AG09309 (cell line): ENCODE data around the gene RFPL4A.

Experiments
- DNase-seq: peaks from one replicate; pipeline ENCODE4 v3.0.0-alpha.2; 2010; ENCODE audit warnings: low read depth
- H3K4me3 ChIP-seq: 2 replicates; pipeline ENCODE4 v1.5.1; 2011; ENCODE audit warnings: mild to moderate bottlenecking, low read depth, low read length, moderate library complexity; ENCODE audit not compliant: control insufficient read depth
- CTCF ChIP-seq: IDR thresholded peaks from 2 replicates; pipeline ENCODE4 v1.5.1; 2011; ENCODE audit warnings: mild to moderate bottlenecking, low read depth, low read length, inconsistent platforms; ENCODE audit not compliant: insufficient read depth, control insufficient read depth; ENCODE audit errors: missing control alignments

The RFPL4A gene

GRCh38 chr19:55777528-55777927 is 18.6 kb downstream of the RFPL4A start:
- no peak overlapping the region for H3K4me3 ChIP-seq
- no peak for DNase-seq

GRCh38 chr19:55778331-55778730 is 19.4 kb downstream of the RFPL4A start:
- no peak for DNase-seq
- TF ChIP-seq CTCF: no peak
- no peak overlapping the region for H3K4me3 ChIP-seq

More at GRCh38 chr19:55777528-55777927, 18.6 kb downstream of the RFPL4A start:
- TF ChIP-seq CTCF: no peak

DNA sequence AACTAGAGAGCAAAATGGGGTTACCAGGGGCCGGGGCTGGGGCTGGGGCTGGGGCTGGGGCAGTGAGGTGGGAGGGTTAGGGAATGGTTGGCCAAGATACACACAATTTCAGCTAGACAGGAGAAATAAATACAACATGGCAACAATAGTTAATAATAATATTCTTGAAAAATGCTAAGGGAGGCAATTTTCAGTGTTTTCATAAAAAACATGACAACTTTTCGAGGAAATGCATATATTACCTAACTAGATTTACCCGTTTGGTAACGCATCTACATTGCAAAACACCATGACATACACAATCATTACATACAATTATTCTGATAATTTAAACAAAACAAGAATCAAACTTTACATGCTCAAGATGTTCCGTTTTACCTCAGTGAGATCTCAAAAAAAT is 22.2 kb downstream of the RFPL4A start:
- no peak overlapping the region for H3K4me3 ChIP-seq
- no peak for DNase-seq
- no peak for TF ChIP-seq CTCF

DNA sequence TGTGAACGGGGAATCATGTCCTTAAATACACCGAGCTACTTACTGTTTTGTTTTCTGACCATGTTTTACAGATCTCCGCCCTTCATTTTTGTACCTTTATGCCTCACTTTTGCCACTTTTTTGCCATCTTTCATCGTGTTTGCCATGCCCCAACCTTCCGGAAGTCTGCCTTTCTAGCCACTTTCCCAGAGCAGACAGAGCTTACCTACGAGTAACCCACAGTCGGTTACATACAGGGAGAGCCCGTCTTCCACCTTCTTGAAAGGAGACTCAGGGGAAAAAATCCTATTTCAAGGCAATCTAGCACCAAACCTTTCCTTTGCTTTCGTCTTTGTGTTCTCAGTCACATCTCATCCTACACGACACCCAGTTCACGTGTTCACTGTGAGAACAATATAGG is 36.1 kb downstream of the RFPL4A start:
- no peak for DNase-seq
- no peak for TF ChIP-seq CTCF
- no peak overlapping the region for H3K4me3 ChIP-seq

GRCh38 chr19:55801416-55801815 is 42.5 kb downstream of the RFPL4A start:
- H3K4me3 ChIP-seq: no peak overlapping the region
- DNase-seq: no peak
- no peak for TF ChIP-seq CTCF

- DNase-seq: no peak
- no peak for TF ChIP-seq CTCF
- H3K4me3 ChIP-seq: no peak overlapping the region
Measured at GRCh38 chr19:55802281-55802680, 43.4 kb downstream of the RFPL4A start.
